Activated T-cell treated with anti-CD3 and anti-CD28 coated beads, Interleukin-2, amount 50 U/mL, for 4 hours (primary cell): ENCODE data around the gene WRNIP1. TPM values are rescaled to one million over a fixed set of nuclear protein-coding genes. Genes with fewer than 3 reads are reported as not detected.

Source experiments
- ATAC-seq, 2 donors: fragments of 200-7000 bp; cut with Tn5 transposase; one replicate each; pipeline ENCODE4 v1.10.0; 2021
- DNase-seq: peaks from one replicate; pipeline ENCODE4 v3.0.0-alpha.2; 2020
- H3K27me3 Mint-ChIP-seq: one replicate; pipeline ENCODE4 v1.8.0; 2021; ENCODE audit warnings: low read depth, mixed read lengths
- H3K36me3 Mint-ChIP-seq: one replicate; pipeline ENCODE4 v1.8.0; 2022; ENCODE audit warnings: mixed read lengths; ENCODE audit not compliant: insufficient read depth
- H3K4me1 Mint-ChIP-seq: one replicate; pipeline ENCODE4 v1.8.0; 2021; ENCODE audit warnings: low read depth, mixed read lengths
- H3K4me3 Mint-ChIP-seq: one replicate; pipeline ENCODE4 v1.8.0; 2021; ENCODE audit warnings: mild to moderate bottlenecking, moderate library complexity, mixed read lengths
- H3K9me3 Mint-ChIP-seq: one replicate; pipeline ENCODE4 v1.8.0; 2021; ENCODE audit warnings: mixed read lengths
- total RNA-seq, 3 donors: library from RNA; stranded (reverse); gene quantifications; one replicate each; pipeline ENCODE4 v1.2.1, GENCODE V29; 2021

The WRNIP1 gene
- total RNA-seq, result 10 to 100 TPM; 44.1 to 52.1 (median 49.0) TPM

GRCh38 chr6:2765166-2765895, at the start of gene WRNIP1:
TSS of gene WRNIP1 (plus strand) at chr6:2765393. CDS start at chr6:2765623, 230 bp downstream.
- ATAC-seq (peak; percentile 91 to 93), DNase-seq (peak; percentile 93)
- no peaks in the 10 kb centered on the region for H3K27me3 Mint-ChIP-seq
- peak within 1 kb of the TSS; percentile 93 for H3K4me3 Mint-ChIP-seq
- peaks cover 46% of the 10 kb centered on the region for H3K4me1 Mint-ChIP-seq
- no peaks in the 10 kb centered on the region for H3K9me3 Mint-ChIP-seq
- H3K36me3 Mint-ChIP-seq, result peaks cover 9% of the 10 kb centered on the region

GRCh38 chr6:2715737-2716136, 49.5 kb upstream of the WRNIP1 start:
- ATAC-seq (no peak), DNase-seq (no peak)
- no peak overlapping the region for H3K4me3 Mint-ChIP-seq
- peaks cover 3% of the 10 kb centered on the region for H3K36me3 Mint-ChIP-seq
- H3K9me3 Mint-ChIP-seq, result peaks cover 12% of the 10 kb centered on the region
- peaks cover 3% of the 10 kb centered on the region for H3K27me3 Mint-ChIP-seq
- H3K4me1 Mint-ChIP-seq, result peaks cover 3% of the 10 kb centered on the region

- Mint-ChIP-seq H3K4me1 (peaks cover 3% of the 10 kb centered on the region), H3K9me3 (peaks cover 8% of the 10 kb centered on the region), H3K4me3 (no peak overlapping the region), H3K27me3 (peaks cover 3% of the 10 kb centered on the region), H3K36me3 (peaks cover 5% of the 10 kb centered on the region)
- no peak for DNase-seq
- ATAC-seq, result no peak
Measured at GRCh38 chr6:2716936-2717700, 48.1 kb upstream of the WRNIP1 start.

- peaks cover 12% of the 10 kb centered on the region for H3K9me3 Mint-ChIP-seq
- ATAC-seq (no peak), DNase-seq (no peak)
- H3K4me3 Mint-ChIP-seq, result no peak overlapping the region
- peaks cover 5% of the 10 kb centered on the region for H3K36me3 Mint-ChIP-seq
- H3K4me1 Mint-ChIP-seq, result peaks cover 3% of the 10 kb centered on the region
- no peaks in the 10 kb centered on the region for H3K27me3 Mint-ChIP-seq
Measured at GRCh38 chr6:2718334-2719092, 46.7 kb upstream of the WRNIP1 start.

GRCh38 chr6:2719093-2719455, 46.1 kb upstream of the WRNIP1 start:
- Mint-ChIP-seq H3K27me3 (no peaks in the 10 kb centered on the region), H3K4me1 (peaks cover 3% of the 10 kb centered on the region), H3K4me3 (no peak overlapping the region), H3K9me3 (peaks cover 12% of the 10 kb centered on the region), H3K36me3 (peaks cover 5% of the 10 kb centered on the region)
- ATAC-seq (no peak), DNase-seq (no peak)

- H3K36me3 Mint-ChIP-seq, result peaks cover 5% of the 10 kb centered on the region
Measured at GRCh38 chr6:2721219-2721618, 44.0 kb upstream of the WRNIP1 start.

GRCh38 chr6:2725364-2725988, 39.7 kb upstream of the WRNIP1 start:
- peaks cover 5% of the 10 kb centered on the region for H3K36me3 Mint-ChIP-seq
- peaks cover 2% of the 10 kb centered on the region for H3K27me3 Mint-ChIP-seq
- no peak for DNase-seq
- H3K4me3 Mint-ChIP-seq, result no peak overlapping the region
- peaks cover 12% of the 10 kb centered on the region for H3K9me3 Mint-ChIP-seq
- no peak for ATAC-seq
- H3K4me1 Mint-ChIP-seq, result no peaks in the 10 kb centered on the region

More at GRCh38 chr6:2721219-2721618, 44.0 kb upstream of the WRNIP1 start:
- Mint-ChIP-seq H3K4me3 (no peak overlapping the region), H3K27me3 (no peaks in the 10 kb centered on the region), H3K9me3 (peaks cover 12% of the 10 kb centered on the region), H3K4me1 (peaks cover 3% of the 10 kb centered on the region)
- DNase-seq (no peak), ATAC-seq (no peak)

GRCh38 chr6:2725999-2726567, 39.1 kb upstream of the WRNIP1 start:
- Mint-ChIP-seq H3K9me3 (peaks cover 12% of the 10 kb centered on the region), H3K36me3 (peaks cover 5% of the 10 kb centered on the region), H3K4me3 (no peak overlapping the region), H3K27me3 (peaks cover 2% of the 10 kb centered on the region), H3K4me1 (no peaks in the 10 kb centered on the region)
- DNase-seq (no peak), ATAC-seq (no peak)

GRCh38 chr6:2729921-2730320, 35.3 kb upstream of the WRNIP1 start:
- H3K27me3 Mint-ChIP-seq, result peaks cover 2% of the 10 kb centered on the region
- ATAC-seq (no peak), DNase-seq (no peak)
- no peaks in the 10 kb centered on the region for H3K36me3 Mint-ChIP-seq
- no peaks in the 10 kb centered on the region for H3K9me3 Mint-ChIP-seq
- no peak overlapping the region for H3K4me3 Mint-ChIP-seq
- H3K4me1 Mint-ChIP-seq, result no peaks in the 10 kb centered on the region

GRCh38 chr6:2730353-2731107, 34.7 kb upstream of the WRNIP1 start:
- H3K4me3 Mint-ChIP-seq, result no peak overlapping the region
- H3K4me1 Mint-ChIP-seq, result no peaks in the 10 kb centered on the region
- H3K36me3 Mint-ChIP-seq, result no peaks in the 10 kb centered on the region
- peaks cover 2% of the 10 kb centered on the region for H3K27me3 Mint-ChIP-seq
- no peaks in the 10 kb centered on the region for H3K9me3 Mint-ChIP-seq
- DNase-seq, result no peak
- ATAC-seq, result no peak

GRCh38 chr6:2731281-2731909, 33.8 kb upstream of the WRNIP1 start:
- Mint-ChIP-seq H3K4me1 (no peaks in the 10 kb centered on the region), H3K4me3 (no peak overlapping the region), H3K9me3 (no peaks in the 10 kb centered on the region), H3K27me3 (peaks cover 2% of the 10 kb centered on the region), H3K36me3 (no peaks in the 10 kb centered on the region)
- DNase-seq (no peak), ATAC-seq (no peak)

GRCh38 chr6:2732503-2733089, 32.6 kb upstream of the WRNIP1 start:
- peaks cover 2% of the 10 kb centered on the region for H3K27me3 Mint-ChIP-seq
- H3K9me3 Mint-ChIP-seq, result no peaks in the 10 kb centered on the region
- H3K4me3 Mint-ChIP-seq, result no peak overlapping the region
- ATAC-seq, result no peak
- peaks cover 2% of the 10 kb centered on the region for H3K4me1 Mint-ChIP-seq
- H3K36me3 Mint-ChIP-seq, result no peaks in the 10 kb centered on the region
- DNase-seq, result no peak

GRCh38 chr6:2733324-2733723, 31.9 kb upstream of the WRNIP1 start:
- DNase-seq, result no peak
- H3K9me3 Mint-ChIP-seq, result no peaks in the 10 kb centered on the region
- ATAC-seq, result peak; percentile 76 to 91
- H3K4me1 Mint-ChIP-seq, result peaks cover 4% of the 10 kb centered on the region
- H3K36me3 Mint-ChIP-seq, result no peaks in the 10 kb centered on the region
- peaks cover 2% of the 10 kb centered on the region for H3K27me3 Mint-ChIP-seq
- no peak overlapping the region for H3K4me3 Mint-ChIP-seq
